ENCODE data around the gene TM6SF1.
"Not testable (repeated sequence)": the region's sequence is repeated elsewhere in the genome, so short reads cannot be mapped to it uniquely, and the experiment has no call there.

Gene TM6SF1

DNA sequence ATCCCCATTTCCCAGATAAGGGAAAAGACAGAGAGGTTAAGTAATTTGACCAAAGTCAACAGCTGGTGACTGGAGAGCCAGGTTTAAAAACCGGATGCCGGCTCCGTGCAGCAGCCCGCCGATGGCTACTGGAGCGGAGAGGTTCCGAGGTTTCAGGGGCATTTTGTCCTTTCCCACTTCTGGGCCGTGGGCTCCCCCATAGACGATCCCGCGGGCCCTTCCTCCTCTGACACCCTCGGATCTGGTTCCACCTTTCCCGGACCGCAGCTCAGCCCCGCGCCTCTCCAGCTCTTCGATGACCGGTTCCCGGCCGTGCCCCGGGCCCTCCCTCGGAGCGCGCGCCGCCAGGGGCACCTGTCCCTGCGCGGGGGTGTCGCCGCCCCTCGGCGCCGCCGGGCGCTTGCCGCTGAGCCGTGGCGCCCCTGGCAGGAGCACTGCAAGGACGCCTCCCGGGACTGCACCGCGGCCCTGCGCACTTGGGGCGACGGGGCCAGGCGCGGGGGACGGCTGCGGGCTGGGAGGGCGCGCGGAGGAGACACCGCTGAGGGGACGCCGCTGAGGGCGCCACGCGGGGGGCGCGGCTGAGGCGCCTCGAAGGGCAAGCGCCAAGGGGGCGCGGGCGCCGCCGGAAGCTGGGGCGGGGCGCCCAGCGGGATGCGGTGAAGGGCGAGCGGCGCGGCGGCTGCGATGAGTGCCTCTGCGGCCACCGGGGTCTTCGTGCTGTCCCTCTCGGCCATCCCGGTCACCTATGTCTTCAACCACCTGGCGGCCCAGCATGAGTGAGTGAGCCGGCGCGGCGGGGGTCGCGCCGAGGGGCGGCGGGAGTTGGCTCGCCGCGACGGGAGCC is at the start of gene TM6SF1:
TSS of gene TM6SF1 (plus strand) at position 652 of the 847 bp plus-strand sequence. CDS start at position 688, 36 bp downstream.
- no peak for DNase-seq

DNA sequence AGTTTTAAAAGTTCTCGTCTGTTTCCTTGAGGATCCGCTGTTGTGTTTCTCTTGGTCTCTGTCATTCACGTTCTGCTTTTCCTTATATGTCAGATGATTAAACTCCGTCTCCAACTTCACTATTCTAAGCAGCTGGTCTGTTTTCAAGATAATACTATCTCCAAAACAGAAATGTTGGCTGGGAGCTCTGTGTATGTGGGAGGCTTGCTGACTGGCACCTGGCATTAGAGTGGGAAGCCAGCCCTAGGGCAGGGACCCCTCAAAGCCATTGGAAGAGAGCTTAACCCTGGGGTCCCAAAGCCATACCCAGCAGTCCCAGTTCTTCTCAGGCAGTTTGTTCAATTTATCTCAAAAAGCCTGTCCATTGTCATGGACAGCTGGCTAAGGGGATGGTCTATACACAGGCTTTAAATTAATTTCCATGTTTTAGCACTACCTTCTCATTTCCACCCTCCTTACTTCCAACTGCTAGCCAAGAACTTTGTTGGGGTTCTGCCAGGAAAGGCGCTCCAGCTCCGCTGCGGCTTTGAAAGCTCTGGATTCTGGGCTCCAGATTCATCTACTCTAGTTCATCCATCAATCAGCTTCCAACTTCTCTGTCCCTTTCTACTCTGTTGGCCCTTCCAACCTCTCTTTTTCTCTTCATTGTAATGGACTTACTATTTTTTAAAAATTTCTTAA is 49.6 kb upstream of the TM6SF1 start:
- peak in 1 of 2 experiments; percentile 47 for DNase-seq

DNA sequence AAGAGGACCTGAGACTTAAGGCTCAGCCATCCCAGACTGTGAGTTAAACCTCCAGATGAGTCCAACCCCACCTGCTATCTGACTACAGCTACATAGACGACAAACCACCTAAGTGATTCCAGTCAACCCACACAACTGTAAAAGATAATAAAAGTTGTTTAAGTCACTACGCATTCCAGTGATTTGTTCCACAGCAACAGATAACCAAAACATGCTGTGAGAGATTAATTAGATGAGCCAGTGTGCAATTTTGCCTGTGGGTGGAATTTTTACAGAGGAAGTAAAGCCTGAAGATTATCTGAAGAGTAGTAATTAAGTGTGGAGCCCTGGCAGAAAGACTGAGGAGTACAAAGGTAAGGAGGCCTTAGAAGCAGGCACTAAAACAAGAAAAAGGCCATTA is 45.8 kb upstream of the TM6SF1 start:
- DNase-seq, result no peak

DNA sequence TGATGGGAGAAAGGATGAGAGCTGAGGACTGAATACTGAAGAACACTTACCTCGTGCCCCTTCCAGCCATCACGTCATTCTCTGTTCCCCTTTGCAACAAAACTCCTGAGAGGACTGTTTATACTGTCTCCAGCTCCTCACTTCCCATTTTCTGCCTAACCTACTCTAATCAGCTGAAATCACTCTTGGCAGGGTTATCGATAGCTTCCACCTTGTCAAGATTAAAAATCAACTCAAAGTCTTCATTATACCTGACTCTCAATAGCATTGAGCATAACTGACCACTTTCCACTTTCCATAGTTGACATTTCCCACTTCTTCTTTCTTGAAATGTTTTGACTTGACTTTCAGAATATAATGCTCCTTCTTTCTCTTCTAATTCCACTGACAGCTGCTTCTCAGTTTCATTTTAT is 44.7 kb upstream of the TM6SF1 start:
- no peak for DNase-seq

DNA sequence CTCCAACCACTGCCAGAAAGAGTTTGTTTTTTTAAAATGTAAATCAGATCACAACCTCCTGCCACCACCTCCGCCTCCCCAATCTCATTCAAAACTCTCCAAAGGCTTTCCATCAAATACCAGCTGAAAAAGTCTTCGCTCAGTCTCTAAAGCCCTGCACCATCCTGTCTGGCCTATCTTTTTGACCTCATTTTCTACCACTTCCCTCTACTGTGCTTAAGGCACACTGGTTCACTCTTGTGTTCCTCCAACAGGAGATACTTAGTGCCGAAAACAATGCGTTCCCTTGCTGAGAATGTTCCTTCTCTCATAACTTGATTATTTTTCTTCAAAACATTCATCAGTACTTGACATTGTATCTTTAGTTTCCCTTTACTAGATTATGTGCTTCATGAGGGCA is 43.9 kb upstream of the TM6SF1 start:
- DNase-seq, result no peak

DNA sequence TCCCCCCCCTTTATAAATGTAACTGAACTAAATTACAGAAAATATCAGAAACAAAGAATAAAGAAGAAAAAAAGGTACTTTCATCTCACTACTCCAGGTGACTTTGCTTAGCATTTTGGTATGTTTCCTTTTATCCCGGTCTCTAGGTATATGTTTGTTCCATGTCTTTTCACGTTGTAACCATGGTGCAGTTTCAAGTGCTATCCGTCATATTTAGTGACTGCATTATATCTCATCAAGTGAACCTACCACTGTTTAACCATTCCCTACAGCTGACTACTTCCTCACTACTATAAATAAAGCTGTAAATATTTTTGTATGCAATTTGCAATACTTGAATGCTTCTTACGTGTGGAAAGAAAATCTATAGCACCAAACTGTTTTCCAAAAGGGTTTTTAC is 42.6 kb upstream of the TM6SF1 start:
- no peak for DNase-seq

DNA sequence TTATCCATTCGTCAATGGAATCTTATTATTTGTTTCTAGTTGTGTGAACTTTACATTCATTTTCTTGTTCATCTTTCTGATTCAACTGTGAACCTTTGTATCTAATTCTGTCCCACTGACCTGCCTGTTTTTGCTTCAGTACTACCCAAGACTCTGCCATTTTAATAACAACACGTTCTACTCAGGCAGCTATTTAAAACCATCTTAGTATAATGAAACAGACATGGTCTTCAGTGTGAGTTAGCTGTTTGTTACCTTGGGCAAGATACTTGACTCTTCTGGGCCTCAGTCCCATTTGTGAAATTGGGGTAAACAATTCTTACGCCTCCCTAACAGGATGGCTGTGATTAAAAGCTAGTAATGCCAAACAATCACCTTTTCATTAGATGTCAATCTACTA is 42.0 kb upstream of the TM6SF1 start:
- no peak for DNase-seq

DNA sequence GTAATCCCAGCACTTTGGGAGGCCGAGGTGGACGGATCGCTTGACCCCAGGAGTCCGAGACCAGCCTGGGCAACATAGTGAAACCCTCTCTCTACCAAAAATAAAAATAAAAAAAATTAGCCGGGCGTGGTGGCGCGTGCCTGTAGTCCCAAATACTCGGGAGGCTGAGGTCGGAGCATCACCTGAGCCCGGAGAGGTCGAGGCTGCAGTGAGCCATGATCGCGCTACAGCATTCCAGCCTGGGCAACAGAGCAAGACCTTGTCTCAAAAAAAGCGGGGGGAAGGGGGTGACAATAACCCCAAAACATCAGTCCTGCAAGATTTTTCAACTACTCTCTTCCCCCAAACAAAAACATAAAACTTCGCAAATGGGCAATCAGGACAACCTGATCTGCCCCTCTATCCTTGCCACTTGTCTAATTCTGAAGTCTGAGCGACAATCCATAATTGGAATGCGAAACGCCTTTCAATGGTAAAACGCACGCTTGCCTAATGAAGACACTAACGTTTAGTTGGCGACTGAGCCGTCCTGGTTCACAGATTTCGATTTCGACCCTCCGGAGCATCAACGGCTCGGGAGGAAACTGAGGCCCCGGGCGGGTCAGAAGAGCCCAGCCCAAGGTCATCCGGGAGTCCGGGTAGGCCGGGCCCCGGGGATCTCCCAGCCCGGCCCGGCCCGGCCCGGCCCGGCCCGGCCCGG is 41.3 kb upstream of the TM6SF1 start:
- DNase-seq, result no peak

DNA sequence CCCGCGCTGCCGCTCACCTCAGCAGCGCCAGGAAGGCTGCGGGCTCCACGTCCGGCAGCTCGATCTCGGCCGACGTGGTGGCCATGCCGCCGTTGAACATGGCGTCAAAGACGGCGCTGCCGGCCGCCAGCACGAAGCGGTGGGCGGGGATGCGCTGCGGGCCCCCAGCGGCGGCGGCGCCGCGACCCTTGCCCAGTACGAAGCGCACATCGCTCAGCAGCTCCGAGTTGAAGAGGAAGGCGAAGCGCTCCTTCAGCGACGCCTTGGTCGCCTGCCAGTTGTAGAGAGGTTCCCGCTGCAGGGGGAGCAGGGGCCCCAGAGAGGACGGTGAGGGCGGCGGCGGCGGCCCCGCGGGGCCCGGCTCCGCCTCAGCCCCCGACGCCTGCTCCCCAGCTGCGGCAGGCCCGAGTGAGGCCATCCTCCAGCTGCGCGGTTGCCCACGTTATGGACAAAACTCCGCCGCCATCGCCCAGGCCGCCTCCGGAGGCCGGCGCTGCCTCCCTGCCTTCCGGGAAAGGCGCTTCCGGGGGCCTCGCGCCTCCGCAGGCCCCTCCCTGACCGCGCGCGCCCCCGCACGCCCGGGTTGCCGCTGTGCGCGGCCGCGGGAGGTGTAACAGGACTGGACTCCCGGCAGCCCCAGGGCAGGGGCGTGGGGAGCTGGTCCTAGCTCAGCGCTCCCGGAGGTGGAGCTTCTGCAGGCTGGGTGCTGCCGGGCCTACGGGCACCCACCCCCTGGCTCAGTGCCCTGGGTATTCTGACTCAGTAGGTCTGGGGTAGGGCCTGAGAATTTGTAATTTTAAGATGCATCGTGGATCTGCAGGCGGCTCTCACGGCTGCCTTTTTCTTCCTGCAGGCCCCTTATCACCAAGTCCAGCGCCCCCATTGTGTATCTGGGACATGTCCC is 40.5 kb upstream of the TM6SF1 start, which contains the start of gene BTBD1:
TSS of gene BTBD1 (minus strand) at position 519 of the 904 bp plus-strand sequence. CDS start at position 418, 101 bp downstream.
- peak; percentile 60 to 92 for DNase-seq

DNA sequence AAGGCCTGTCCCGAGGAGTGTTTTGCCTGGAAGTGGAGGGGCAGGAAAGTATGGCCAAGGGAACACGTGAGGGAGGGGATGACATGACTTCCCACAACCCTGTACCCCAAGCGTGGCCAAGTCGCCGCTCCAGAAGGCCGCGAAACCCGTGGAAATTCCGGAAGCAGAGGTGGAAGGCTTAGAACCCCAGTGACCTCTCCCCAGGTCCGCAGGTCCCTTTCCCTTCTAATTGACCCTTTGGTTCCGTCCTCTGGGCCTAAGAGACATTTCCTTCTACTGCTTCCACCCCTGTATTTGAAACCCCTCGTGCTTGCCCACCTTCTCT is 39.8 kb upstream of the TM6SF1 start:
- DNase-seq, result no peak

DNA sequence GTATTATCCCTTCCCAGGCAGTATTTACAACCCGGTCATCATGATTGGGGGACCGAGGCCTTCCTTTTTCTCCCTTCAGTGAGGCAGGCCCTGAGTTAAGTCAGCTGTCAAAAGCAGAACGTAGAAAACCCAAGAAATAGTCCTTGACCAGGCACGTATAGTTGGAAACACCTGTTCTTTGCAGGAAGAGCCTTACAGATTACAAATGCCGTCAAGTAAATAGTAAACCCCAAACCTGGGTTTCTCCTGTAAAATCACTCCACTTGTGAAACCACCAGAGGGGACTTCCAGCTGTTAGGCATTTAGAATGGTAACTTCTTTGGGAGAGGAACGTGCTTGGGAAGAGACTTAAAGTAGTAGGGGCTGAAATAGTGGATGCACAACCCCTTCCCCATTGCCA is 39.4 kb upstream of the TM6SF1 start:
- DNase-seq, result no peak

DNA sequence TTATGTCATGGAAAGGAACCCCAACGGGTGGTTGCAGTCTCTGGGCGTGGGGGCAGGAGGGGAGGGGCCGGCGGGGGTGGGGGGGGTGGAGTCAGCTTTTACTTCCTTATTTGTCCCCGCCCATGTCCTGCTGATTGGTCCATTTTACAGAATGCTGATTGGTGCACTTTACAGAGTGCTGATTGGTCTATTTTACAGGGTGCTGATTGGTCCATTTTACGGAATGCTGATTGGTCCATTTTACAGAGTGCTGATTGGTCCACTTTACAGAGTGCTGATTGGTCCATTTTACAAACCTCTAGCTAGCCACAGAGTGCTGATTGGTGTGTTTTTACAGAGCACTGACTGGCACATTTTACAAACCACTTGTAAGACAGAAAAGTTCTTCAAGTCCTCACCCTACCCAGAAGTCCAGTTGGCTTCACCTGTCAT is 38.2 kb upstream of the TM6SF1 start:
- peak in 1 of 2 experiments; percentile 10 for DNase-seq

DNA sequence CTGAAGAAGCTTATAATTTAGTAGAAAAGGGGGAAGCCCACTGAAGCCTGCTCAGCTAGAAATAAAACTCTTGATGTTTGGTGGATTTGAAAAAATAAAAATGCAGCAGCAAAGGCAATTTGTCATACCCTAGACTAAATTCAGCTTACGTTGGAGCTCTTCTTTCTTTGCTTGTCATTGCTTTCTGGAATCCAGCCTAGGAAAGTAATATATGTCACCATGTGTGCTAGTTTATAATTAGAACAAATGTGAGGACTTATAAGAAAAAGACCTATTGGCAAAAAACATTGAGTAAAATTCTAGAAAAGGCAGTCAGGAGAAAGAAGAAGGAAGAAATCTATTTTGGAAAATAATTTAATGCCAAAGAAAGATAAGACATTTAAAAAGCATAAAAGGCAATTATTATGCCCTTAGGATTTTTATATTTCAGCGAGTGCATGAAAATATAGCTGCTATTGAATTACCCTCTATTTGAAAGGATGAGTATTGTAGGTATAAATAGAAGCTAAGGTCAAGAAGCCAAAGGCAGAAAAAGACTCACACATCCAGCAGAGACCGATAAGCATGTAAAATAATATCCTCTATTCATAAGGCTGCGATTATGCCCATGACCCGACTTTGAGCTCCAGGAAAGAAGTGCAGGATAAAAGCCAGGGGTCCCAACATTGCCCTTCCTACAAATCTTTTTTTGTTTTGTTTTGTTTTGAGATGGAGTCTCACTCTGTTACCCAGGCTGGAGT is 29.8 kb upstream of the TM6SF1 start:
- DNase-seq, result no peak

DNA sequence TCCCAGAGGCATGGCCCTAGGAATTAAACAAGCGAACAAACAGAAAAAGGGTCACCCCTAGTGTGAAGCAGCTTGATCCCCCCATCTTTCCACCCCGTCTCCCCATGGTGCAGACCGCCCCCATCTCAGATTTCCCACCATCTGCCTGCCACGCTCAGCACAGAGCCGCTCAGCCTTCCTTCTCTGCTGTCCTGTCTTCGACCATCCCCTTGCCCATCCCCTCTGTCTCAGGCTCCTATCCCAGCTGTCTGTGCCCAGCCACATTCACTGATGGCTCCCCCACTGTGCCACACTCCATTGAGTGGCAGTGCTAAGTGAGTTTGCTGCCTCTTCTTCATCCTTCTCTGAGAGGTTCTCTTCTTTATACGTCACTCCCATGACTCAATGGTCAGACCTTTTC is 28.7 kb upstream of the TM6SF1 start:
- DNase-seq, result no peak

DNA sequence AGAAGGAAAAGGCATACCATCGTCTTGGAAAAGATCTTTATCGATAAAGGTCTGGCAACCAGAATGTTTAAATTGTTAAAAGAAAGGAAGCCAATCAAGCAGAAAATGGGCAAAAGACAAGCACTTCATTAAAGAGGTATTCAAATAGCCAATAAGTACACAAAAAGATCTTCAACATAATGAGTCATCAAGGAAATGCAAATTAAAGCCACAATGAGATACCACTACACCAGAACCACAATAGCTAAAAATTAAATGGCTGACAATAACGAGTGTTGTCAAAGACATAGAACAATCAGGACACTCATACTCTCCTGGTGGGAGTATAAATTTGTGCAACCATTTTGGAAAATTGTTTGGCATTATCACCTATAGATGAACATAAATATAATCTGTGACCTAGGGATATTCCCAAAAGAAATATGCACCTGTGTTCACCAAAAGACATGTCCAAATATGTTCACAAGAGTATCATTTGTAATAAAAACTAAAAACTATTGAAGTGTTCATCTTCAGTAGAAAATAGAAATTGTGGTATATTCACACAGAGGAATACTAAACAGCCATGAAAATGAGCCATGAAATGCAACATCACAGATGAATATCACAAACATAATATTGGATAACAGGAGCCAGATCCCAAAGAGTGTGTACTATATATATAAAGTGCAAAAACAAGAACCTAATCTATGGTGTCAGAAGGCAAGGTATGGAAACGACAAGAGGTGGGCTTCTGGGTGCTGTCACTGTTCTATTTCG is 26.0 kb upstream of the TM6SF1 start:
- no peak for DNase-seq

DNA sequence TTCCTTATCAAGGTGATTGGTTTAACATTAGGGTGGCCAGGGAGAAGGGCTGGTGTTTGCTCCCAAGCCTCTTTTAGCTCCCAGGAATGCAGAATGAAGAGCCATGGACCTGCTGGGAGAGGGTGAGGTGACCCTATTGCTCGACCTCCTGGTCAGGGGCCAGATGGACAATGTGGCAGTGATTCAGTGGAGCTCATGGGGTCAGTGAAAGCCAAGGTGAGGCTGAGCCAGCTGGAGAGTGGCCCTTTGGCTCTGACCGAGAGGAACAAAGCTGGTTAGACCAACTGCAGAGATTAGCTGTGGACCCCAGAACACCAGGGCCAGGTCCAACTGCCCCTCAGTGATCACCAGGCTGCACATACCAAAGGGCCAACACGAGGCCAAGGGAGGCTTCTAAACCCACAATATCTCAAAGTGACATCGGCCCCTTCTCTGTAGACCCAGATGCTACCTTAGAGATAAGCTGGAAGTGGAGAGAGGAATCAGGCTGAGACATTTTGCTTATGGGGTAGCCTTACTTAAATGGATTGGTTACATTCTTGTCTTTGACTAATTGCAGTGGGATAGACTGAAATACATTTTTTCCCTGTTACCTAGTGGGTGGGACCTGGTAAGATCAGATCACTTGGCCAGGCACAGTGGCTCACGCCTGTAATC is 24.6 kb upstream of the TM6SF1 start:
- no peak for DNase-seq

DNA sequence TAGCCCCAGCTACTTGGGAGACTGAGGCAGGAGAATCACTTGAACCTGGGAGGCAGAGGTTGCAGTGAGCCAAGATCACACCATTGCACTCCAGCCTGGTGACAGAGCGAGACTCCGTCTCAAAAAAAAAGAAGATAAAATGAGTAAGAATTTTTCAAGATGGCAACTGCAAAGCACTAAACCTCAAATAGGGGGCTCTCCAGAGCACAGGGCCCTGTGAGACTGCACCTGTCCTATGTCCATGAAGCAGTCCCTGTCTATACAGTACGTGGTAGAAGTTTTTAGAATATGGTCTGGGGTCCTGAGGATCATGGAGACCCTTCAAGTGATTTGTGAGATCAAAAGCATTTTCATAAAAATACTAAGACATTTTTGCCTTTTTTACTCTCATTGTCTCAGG is 22.0 kb upstream of the TM6SF1 start:
- DNase-seq, result not testable (repeated sequence)

DNA sequence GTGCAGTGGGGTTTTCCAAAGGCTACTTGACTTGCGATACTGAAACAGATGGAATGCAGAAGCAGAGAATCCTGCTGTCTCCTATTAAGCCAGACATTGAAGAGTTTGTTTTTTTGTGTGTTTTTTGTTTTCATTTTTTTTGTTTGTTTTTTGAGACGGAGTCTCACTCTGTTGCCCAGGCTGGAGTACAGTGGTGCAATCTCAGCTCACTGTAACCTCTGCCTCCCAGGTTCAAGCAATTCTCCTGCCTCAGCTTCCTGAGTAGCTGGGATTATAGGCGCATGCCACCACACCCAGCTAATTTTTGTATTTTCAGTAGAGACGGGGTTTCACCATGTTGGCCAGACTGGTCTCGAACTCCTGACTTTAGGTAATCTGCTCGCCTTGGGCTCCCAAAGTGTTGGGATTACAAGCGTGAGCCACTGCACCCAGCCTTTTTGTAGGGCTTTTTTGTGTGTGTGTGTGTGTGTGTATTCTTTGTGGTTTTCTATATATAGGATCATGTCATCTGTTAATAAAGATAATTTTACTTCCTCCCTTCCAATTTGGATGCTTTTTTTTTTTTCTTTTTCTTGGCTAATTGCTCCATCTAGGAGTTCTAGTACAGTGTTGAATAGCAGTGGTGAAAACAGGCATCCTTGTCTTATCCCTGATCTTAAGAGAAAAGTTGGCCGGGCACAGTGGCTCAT is 21.4 kb upstream of the TM6SF1 start:
- DNase-seq, result not testable (repeated sequence)

DNA sequence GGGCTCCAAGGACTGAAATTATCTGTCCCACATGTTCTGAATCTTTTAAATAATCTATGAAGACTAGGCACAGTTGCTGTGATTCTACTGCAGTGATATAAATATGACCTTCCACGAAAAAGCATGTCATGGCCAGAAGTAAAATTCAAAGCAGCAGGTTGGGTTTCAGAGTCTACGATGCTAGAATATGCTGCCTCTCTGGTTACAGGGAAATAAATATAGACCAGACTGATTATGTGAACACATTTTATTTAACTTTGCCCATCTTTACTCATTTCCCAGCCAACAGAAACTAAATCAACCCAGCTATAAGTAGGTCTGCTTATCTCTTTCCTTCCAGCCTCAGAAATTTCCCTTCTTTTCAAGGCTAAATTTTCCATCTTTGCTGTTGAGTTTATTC is 19.9 kb upstream of the TM6SF1 start:
- no peak for DNase-seq

DNA sequence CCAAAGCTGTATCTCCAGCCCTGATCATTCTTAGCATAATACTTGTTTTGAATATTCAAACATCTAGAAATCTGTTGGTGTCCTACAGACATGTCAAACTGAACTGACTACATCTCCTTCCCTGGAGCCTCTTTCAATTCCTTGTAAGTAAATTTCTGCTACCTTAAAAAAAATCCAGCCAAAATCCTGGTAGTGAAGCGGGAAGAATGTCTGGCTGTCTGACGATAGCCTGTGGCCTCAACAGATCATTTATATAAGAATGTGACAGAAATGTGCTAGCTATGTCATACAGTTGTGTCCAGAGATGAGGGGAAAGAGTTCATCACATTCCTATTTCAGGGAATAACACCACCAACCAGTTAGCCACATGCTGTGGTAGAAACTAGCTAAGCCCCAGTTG is 18.6 kb upstream of the TM6SF1 start:
- no peak for DNase-seq

Measured in NCI-H446 (cell line).